HEK293 (cell line): ENCODE measurements around the gene TRAPPC13.
"Not testable (repeated sequence)": the region's sequence is repeated elsewhere in the genome, so short reads cannot be mapped to it uniquely, and the experiment has no call there.

Source experiments
- CTCF ChIA-PET: fragments of 350-600 bp; formaldehyde crosslinking; extraction: SDS; loops from one replicate; lab custom pipeline; 2021; ENCODE audit warnings: antibody characterized with exemption; lab: Yijun Ruan, JAX
- POLR2A ChIA-PET: fragments of 300-600 bp; formaldehyde crosslinking; extraction: SDS; loops from one replicate; lab custom pipeline; 2020; ENCODE audit warnings: antibody characterized with exemption, inconsistent platforms; lab: Yijun Ruan, JAX
- H3K27ac ChIP-seq: fragments of 200-500 bp; sonication (Bioruptor generic); 2 replicates; pipeline ENCODE4 v1.5.1; 2014; ENCODE audit warnings: low read depth, low read length, control low read depth, inconsistent platforms; ENCODE audit errors: extremely low read depth
- H3K36me3 ChIP-seq, 2 experiments: fragments of 200-500 bp in 1 of 2; sonication (Bioruptor generic) in 1 of 2; 1 replicate in 1 of 2; 2 replicates in 1 of 2; pipeline ENCODE4 v1.5.1; 2014 to 2017; ENCODE audit warnings: inconsistent platforms in 2 of 2, low read length in 2 of 2; ENCODE audit not compliant: control insufficient read depth in 2 of 2, insufficient read depth in 1 of 2
- H3K4me1 ChIP-seq: fragments of 200-500 bp; sonication (Bioruptor generic); 2 replicates; pipeline ENCODE4 v1.5.1; 2014; ENCODE audit warnings: mild to moderate bottlenecking, low read length, inconsistent platforms; ENCODE audit not compliant: control insufficient read depth, insufficient read depth
- H3K4me3 ChIP-seq: 2 replicates; pipeline ENCODE4 v1.5.1; 2011; ENCODE audit warnings: low read depth, mild to moderate bottlenecking, control low read depth, low read length, moderate library complexity
- H3K9me3 ChIP-seq: fragments of 200-500 bp; sonication (Bioruptor generic); 2 replicates; pipeline ENCODE4 v1.5.1; 2014; ENCODE audit warnings: low read depth, low read length, inconsistent platforms; ENCODE audit not compliant: control insufficient read depth, insufficient read depth
- FEZF1 ChIP-seq: fragments of 450-650 bp; formaldehyde crosslinking; IDR thresholded peaks from 2 replicates; pipeline ENCODE4 v1.5.1; 2016; ENCODE audit warnings: missing biosample characterization, missing genetic modification characterization
- PRDM10 ChIP-seq: fragments of 450-650 bp; formaldehyde crosslinking; IDR thresholded peaks from 2 replicates; pipeline ENCODE4 v1.5.1; 2016; ENCODE audit warnings: missing biosample characterization, missing genetic modification characterization
- SALL2 ChIP-seq: fragments of 450-650 bp; formaldehyde crosslinking; IDR thresholded peaks from 2 replicates; pipeline ENCODE4 v1.5.0; 2017; ENCODE audit warnings: missing biosample characterization, mild to moderate bottlenecking, missing genetic modification characterization, borderline replicate concordance
- SCRT2 ChIP-seq: fragments of 450-650 bp; formaldehyde crosslinking; IDR thresholded peaks from 2 replicates; pipeline ENCODE4 v1.5.1; 2016; ENCODE audit warnings: missing biosample characterization, missing genetic modification characterization
- SP2 ChIP-seq: fragments of 450-650 bp; formaldehyde crosslinking; IDR thresholded peaks from 2 replicates; pipeline ENCODE4 v1.5.1; 2016; ENCODE audit warnings: missing biosample characterization, missing genetic modification characterization
- SP3 ChIP-seq: fragments of 450-650 bp; formaldehyde crosslinking; IDR thresholded peaks from 2 replicates; pipeline ENCODE4 v1.5.1; 2016; ENCODE audit warnings: missing biosample characterization, missing genetic modification characterization
- ZBTB20 ChIP-seq: fragments of 450-650 bp; formaldehyde crosslinking; IDR thresholded peaks from 2 replicates; pipeline ENCODE4 v1.5.1; 2016; ENCODE audit warnings: missing biosample characterization, missing genetic modification characterization
- ZBTB21 ChIP-seq: fragments of 450-650 bp; formaldehyde crosslinking; IDR thresholded peaks from 2 replicates; pipeline ENCODE4 v1.5.1; 2017; ENCODE audit warnings: missing biosample characterization, missing genetic modification characterization
- ZFP3 ChIP-seq: fragments of 450-650 bp; formaldehyde crosslinking; IDR thresholded peaks from 2 replicates; pipeline ENCODE4 v1.5.1; 2016; ENCODE audit warnings: low read depth, missing biosample characterization, missing genetic modification characterization
- ZIC2 ChIP-seq: fragments of 450-650 bp; formaldehyde crosslinking; IDR thresholded peaks from 2 replicates; pipeline ENCODE4 v1.5.1; 2016; ENCODE audit warnings: missing biosample characterization, missing genetic modification characterization
- ZNF114 ChIP-seq: fragments of 450-650 bp; formaldehyde crosslinking; IDR thresholded peaks from 2 replicates; pipeline ENCODE4 v1.5.0; 2017; ENCODE audit warnings: missing biosample characterization, missing genetic modification characterization
- ZNF2 ChIP-seq: fragments of 450-650 bp; formaldehyde crosslinking; IDR thresholded peaks from 2 replicates; pipeline ENCODE4 v1.5.1; 2016; ENCODE audit warnings: missing biosample characterization, missing genetic modification characterization
- ZNF311 ChIP-seq: fragments of 450-650 bp; formaldehyde crosslinking; IDR thresholded peaks from 2 replicates; pipeline ENCODE4 v1.5.1; 2017; ENCODE audit warnings: missing biosample characterization, missing genetic modification characterization, borderline replicate concordance
- ZNF366 ChIP-seq: fragments of 450-650 bp; formaldehyde crosslinking; conservative IDR thresholded peaks from 2 replicates; pipeline ENCODE4 v1.5.1; 2016; ENCODE audit warnings: missing biosample characterization, missing genetic modification characterization
- ZNF449 ChIP-seq: fragments of 450-650 bp; formaldehyde crosslinking; IDR thresholded peaks from 2 replicates; pipeline ENCODE4 v1.5.1; 2017; ENCODE audit warnings: missing biosample characterization, mild to moderate bottlenecking, missing genetic modification characterization, moderate library complexity
- ZNF501 ChIP-seq: fragments of 450-650 bp; formaldehyde crosslinking; IDR thresholded peaks from 2 replicates; pipeline ENCODE4 v1.5.1; 2016; ENCODE audit warnings: missing biosample characterization, missing genetic modification characterization
- ZNF513 ChIP-seq: fragments of 450-650 bp; IDR thresholded peaks from 2 replicates; pipeline ENCODE4 v1.5.1; 2018; ENCODE audit warnings: missing biosample characterization, missing genetic modification characterization
- ZNF621 ChIP-seq: fragments of 450-650 bp; formaldehyde crosslinking; IDR thresholded peaks from 2 replicates; pipeline ENCODE4 v1.5.1; 2017; ENCODE audit warnings: missing biosample characterization, missing genetic modification characterization
- ZNF626 ChIP-seq: fragments of 450-650 bp; sonication (Bioruptor Pico); formaldehyde crosslinking; IDR thresholded peaks from 2 replicates; pipeline ENCODE4 v1.5.1; 2018; ENCODE audit warnings: missing biosample characterization, missing genetic modification characterization, inconsistent platforms
- ZNF664 ChIP-seq: fragments of 450-650 bp; formaldehyde crosslinking; IDR thresholded peaks from 2 replicates; pipeline ENCODE4 v1.5.1; 2016; ENCODE audit warnings: missing biosample characterization, missing genetic modification characterization
- ZNF677 ChIP-seq: fragments of 450-650 bp; IDR thresholded peaks from 2 replicates; pipeline ENCODE4 v1.5.0; 2018; ENCODE audit warnings: missing biosample characterization, mild to moderate bottlenecking, missing genetic modification characterization, moderate library complexity
- ZNF776 ChIP-seq: fragments of 450-650 bp; formaldehyde crosslinking; IDR thresholded peaks from 2 replicates; pipeline ENCODE4 v1.5.0; 2017; ENCODE audit warnings: missing biosample characterization, missing genetic modification characterization, borderline replicate concordance

The TRAPPC13 gene

GRCh38 chr5:65672796-65673195 lies 48.0 kb downstream of the TRAPPC13 start:
- no peaks in the 10 kb centered on the region for H3K9me3 ChIP-seq
- TF ChIP-seq ZNF626 (no peak), ZNF513 (no peak), ZNF501 (tag by site-specific recombination) (no peak), ZBTB20 (no peak), ZNF114 (tag by site-specific recombination) (no peak), ZIC2 (tag by site-specific recombination) (no peak), ZBTB21 (tag by site-specific recombination) (no peak), SP3 (no peak)
- H3K4me1 ChIP-seq, result no peaks in the 10 kb centered on the region
- H3K36me3 ChIP-seq, result peaks cover 16 to 59% of the 10 kb centered on the region in 2 experiments
- POLR2A ChIA-PET, result no interaction called here
- H3K4me3 ChIP-seq, result no peak overlapping the region
- H3K27ac ChIP-seq, result no peak overlapping the region
- CTCF ChIA-PET, result interaction anchor here (0.6 kb wide), 1 partner anchor 977 kb away, joined by 3 read pairs; no protein-coding TSS in a partner anchor

GRCh38 chr5:65674749-65675148 lies 49.9 kb downstream of the TRAPPC13 start:
- H3K36me3 ChIP-seq, result peaks cover 9 to 63% of the 10 kb centered on the region in 2 experiments
- no peaks in the 10 kb centered on the region for H3K9me3 ChIP-seq
- no peak overlapping the region for H3K4me3 ChIP-seq
- no peaks in the 10 kb centered on the region for H3K4me1 ChIP-seq
- H3K27ac ChIP-seq, result no peak overlapping the region
- POLR2A ChIA-PET, result no interaction called here
- TF ChIP-seq SCRT2 (tag by site-specific recombination) (peak; percentile 47; the same call in 1 of the 2 replicates), ZFP3 (tag by site-specific recombination) (no peak)
- CTCF ChIA-PET, result no interaction called here

GRCh38 chr5:65676056-65676455 lies 51.2 kb downstream of the TRAPPC13 start:
- H3K4me1 ChIP-seq, H3K4me3 ChIP-seq, POLR2A ChIA-PET, H3K27ac ChIP-seq, H3K9me3 ChIP-seq: not testable (repeated sequence)
- peaks cover 16 to 63% of the 10 kb centered on the region in 2 experiments for H3K36me3 ChIP-seq
- CTCF ChIA-PET, result interaction anchor here (0.6 to 1.4 kb wide), 4 partner anchors 12 to 323 kb away, joined by 3 to 7 read pairs (median 3); no protein-coding TSS in a partner anchor

GRCh38 chr5:65682148-65682547 lies 57.3 kb downstream of the TRAPPC13 start:
- no peaks in the 10 kb centered on the region for H3K9me3 ChIP-seq
- peaks cover 21 to 68% of the 10 kb centered on the region in 2 experiments; a peak in 2 of 3 replicates for H3K36me3 ChIP-seq
- ChIA-PET CTCF (interaction anchor here (0.7 kb wide), 1 partner anchor 61 kb away, joined by 3 read pairs; no protein-coding TSS in a partner anchor), POLR2A (no interaction called here)
- H3K4me1 ChIP-seq, result no peaks in the 10 kb centered on the region
- H3K4me3 ChIP-seq, result no peak overlapping the region
- no peak overlapping the region for H3K27ac ChIP-seq
- TF ChIP-seq ZNF311 (no peak), ZBTB21 (tag by site-specific recombination) (no peak), ZNF366 (tag by site-specific recombination) (no peak), ZNF664 (tag by site-specific recombination) (no peak), ZNF621 (tag by site-specific recombination) (no peak), PRDM10 (tag by site-specific recombination) (no peak), ZNF449 (tag by site-specific recombination) (no peak), SALL2 (tag by site-specific recombination) (no peak), ZNF2 (no peak), SP2 (tag by site-specific recombination) (no peak), ZNF776 (no peak), FEZF1 (tag by site-specific recombination) (no peak), ZNF677 (no peak)
